ENCODE data around the gene MTG2. TPM values are rescaled to one million over a fixed set of nuclear protein-coding genes. Genes with fewer than 3 reads are reported as not detected.

Gene MTG2
- total and polyA plus RNA-seq, 2 experiments from 2014 or later, result 11.3 to 11.7 TPM

DNA sequence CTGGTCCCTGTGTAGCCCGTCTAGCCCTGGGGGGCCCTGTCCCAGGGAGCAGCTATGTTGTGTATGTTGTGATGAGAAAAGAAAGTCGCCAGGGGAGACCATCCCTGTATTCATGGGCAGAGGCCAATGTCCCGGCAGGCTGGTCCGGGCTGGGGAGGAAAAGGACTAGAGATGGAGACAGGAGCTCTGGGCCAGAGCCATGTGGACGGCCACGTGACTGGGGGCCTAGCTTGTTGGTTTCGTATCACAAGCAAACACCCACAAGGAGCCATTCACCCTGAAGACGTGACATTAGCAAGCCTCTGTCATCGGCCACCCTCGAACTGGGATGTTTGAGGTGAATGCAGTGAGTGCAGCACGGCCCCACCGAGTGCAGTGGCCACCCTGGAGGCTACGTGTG is 40.1 kb downstream of the MTG2 start:
- H3K4me1 ChIP-seq (ENCODE audit: insufficient read depth), result peaks cover 12% of the 10 kb centered on the region
- H3K4me3 Mint-ChIP-seq, result no peak overlapping the region
- H3K4me2 ChIP-seq, result no peak overlapping the region
- no peak overlapping the region for H3K4me3 ChIP-seq
- H3K27ac Mint-ChIP-seq, result no peak overlapping the region
- H3K9me3 Mint-ChIP-seq, result no peaks in the 10 kb centered on the region
- peaks cover 21% of the 10 kb centered on the region for H3K4me1 Mint-ChIP-seq
- no peak overlapping the region for H2AFZ ChIP-seq
- peaks cover 31% of the 10 kb centered on the region for H3K27me3 Mint-ChIP-seq (ENCODE audit: insufficient read depth, low read depth, poor library complexity)
- no peak for ATAC-seq
- no peak overlapping the region for H3K27ac ChIP-seq (ENCODE audit: low read depth)
- no peak for DNase-seq (ENCODE audit: low spot score)
- H3K27me3 ChIP-seq (ENCODE audit: insufficient read depth), result peaks cover 37% of the 10 kb centered on the region
- H4K20me1 ChIP-seq (replicated peaks; ENCODE audit: insufficient read depth), result no peaks in the 10 kb centered on the region; the same call in 1 of the 2 replicates
- no peaks in the 10 kb centered on the region for H3K9me2 ChIP-seq (ENCODE audit: insufficient read depth)
- TF ChIP-seq, protein P1, sequence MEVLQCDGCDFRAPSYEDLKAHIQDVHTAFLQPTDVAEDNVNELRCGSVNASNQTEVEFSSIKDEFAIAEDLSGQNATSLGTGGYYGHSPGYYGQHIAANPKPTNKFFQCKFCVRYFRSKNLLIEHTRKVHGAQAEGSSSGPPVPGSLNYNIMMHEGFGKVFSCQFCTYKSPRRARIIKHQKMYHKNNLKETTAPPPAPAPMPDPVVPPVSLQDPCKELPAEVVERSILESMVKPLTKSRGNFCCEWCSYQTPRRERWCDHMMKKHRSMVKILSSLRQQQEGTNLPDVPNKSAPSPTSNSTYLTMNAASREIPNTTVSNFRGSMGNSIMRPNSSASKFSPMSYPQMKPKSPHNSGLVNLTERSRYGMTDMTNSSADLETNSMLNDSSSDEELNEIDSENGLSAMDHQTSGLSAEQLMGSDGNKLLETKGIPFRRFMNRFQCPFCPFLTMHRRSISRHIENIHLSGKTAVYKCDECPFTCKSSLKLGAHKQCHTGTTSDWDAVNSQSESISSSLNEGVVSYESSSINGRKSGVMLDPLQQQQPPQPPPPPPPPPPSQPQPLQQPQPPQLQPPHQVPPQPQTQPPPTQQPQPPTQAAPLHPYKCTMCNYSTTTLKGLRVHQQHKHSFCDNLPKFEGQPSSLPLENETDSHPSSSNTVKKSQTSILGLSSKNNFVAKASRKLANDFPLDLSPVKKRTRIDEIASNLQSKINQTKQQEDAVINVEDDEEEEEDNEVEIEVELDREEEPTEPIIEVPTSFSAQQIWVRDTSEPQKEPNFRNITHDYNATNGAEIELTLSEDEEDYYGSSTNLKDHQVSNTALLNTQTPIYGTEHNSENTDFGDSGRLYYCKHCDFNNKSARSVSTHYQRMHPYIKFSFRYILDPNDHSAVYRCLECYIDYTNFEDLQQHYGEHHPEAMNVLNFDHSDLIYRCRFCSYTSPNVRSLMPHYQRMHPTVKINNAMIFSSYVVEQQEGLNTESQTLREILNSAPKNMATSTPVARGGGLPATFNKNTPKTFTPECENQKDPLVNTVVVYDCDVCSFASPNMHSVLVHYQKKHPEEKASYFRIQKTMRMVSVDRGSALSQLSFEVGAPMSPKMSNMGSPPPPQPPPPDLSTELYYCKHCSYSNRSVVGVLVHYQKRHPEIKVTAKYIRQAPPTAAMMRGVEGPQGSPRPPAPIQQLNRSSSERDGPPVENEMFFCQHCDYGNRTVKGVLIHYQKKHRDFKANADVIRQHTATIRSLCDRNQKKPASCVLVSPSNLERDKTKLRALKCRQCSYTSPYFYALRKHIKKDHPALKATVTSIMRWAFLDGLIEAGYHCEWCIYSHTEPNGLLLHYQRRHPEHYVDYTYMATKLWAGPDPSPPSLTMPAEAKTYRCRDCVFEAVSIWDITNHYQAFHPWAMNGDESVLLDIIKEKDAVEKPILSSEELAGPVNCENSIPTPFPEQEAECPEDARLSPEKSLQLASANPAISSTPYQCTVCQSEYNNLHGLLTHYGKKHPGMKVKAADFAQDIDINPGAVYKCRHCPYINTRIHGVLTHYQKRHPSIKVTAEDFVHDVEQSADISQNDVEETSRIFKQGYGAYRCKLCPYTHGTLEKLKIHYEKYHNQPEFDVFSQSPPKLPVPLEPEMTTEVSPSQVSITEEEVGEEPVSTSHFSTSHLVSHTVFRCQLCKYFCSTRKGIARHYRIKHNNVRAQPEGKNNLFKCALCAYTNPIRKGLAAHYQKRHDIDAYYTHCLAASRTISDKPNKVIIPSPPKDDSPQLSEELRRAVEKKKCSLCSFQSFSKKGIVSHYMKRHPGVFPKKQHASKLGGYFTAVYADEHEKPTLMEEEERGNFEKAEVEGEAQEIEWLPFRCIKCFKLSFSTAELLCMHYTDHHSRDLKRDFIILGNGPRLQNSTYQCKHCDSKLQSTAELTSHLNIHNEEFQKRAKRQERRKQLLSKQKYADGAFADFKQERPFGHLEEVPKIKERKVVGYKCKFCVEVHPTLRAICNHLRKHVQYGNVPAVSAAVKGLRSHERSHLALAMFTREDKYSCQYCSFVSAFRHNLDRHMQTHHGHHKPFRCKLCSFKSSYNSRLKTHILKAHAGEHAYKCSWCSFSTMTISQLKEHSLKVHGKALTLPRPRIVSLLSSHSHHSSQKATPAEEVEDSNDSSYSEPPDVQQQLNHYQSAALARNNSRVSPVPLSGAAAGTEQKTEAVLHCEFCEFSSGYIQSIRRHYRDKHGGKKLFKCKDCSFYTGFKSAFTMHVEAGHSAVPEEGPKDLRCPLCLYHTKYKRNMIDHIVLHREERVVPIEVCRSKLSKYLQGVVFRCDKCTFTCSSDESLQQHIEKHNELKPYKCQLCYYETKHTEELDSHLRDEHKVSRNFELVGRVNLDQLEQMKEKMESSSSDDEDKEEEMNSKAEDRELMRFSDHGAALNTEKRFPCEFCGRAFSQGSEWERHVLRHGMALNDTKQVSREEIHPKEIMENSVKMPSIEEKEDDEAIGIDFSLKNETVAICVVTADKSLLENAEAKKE (CRISPR knock-in tag; IDR thresholded peaks at IDR 0.05), result no peak
- TF ChIP-seq EZH2phosphoT487 (IDR thresholded peaks at IDR 0.05; ENCODE audit: unreplicated experiment) (no peak), ZNF331 (CRISPR knock-in tag; IDR thresholded peaks at IDR 0.05; ENCODE audit: low read depth) (no peak), ZNF114 (CRISPR knock-in tag; IDR thresholded peaks at IDR 0.05) (no peak)
- no peaks in the 10 kb centered on the region for H3F3A ChIP-seq (replicated peaks; ENCODE audit: low read depth)
- no peaks in the 10 kb centered on the region; the same call in 2 of the 3 replicates for H3K36me3 Mint-ChIP-seq (ENCODE audit: low read depth)
- no peaks in the 10 kb centered on the region for H3K36me3 ChIP-seq (ENCODE audit: insufficient read depth)
- H3K79me2 ChIP-seq (replicated peaks; ENCODE audit: insufficient read depth), result no peaks in the 10 kb centered on the region

DNA sequence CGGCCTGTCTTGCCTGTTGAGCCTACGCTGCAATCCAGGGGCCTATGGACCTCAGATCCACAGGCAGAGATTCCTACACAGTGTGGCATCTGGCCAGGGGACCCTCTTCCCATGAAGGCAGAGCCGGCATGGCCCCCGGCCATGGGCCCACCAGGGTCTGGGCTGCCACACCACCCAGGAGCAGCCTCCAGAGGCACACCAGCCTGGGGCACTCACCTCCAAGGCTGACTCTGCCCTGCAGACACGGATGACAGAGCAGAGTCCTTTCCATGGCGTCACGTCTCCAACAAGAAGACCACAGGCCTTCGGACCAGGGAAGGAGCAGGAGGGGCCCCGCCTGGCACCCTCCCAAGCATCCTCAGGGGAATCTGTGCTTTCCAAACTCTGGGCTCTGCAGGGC is 40.7 kb downstream of the MTG2 start:
- Histone ChIP-seq H3K79me2 (replicated peaks; ENCODE audit: insufficient read depth) (no peaks in the 10 kb centered on the region), H3K27me3 (ENCODE audit: insufficient read depth) (peaks cover 31% of the 10 kb centered on the region), H2AFZ (no peak overlapping the region), H3K4me1 (ENCODE audit: insufficient read depth) (peaks cover 8% of the 10 kb centered on the region), H3K36me3 (ENCODE audit: insufficient read depth) (no peaks in the 10 kb centered on the region), H3K9me2 (ENCODE audit: insufficient read depth) (no peaks in the 10 kb centered on the region), H4K20me1 (replicated peaks; ENCODE audit: insufficient read depth) (no peaks in the 10 kb centered on the region; the same call in 1 of the 2 replicates), H3F3A (replicated peaks; ENCODE audit: low read depth) (no peaks in the 10 kb centered on the region), H3K4me3 (no peak overlapping the region), H3K4me2 (no peak overlapping the region), H3K27ac (ENCODE audit: low read depth) (no peak overlapping the region)
- ATAC-seq, result no peak
- peaks cover 17% of the 10 kb centered on the region for H3K4me1 Mint-ChIP-seq
- no peak overlapping the region for H3K4me3 Mint-ChIP-seq
- H3K9me3 Mint-ChIP-seq, result no peaks in the 10 kb centered on the region
- peaks cover 28% of the 10 kb centered on the region for H3K27me3 Mint-ChIP-seq (ENCODE audit: insufficient read depth, low read depth, poor library complexity)
- no peak overlapping the region for H3K27ac Mint-ChIP-seq
- no peak for DNase-seq (ENCODE audit: low spot score)
- H3K36me3 Mint-ChIP-seq (ENCODE audit: low read depth), result no peaks in the 10 kb centered on the region; the same call in 2 of the 3 replicates
- TF ChIP-seq, protein P2, sequence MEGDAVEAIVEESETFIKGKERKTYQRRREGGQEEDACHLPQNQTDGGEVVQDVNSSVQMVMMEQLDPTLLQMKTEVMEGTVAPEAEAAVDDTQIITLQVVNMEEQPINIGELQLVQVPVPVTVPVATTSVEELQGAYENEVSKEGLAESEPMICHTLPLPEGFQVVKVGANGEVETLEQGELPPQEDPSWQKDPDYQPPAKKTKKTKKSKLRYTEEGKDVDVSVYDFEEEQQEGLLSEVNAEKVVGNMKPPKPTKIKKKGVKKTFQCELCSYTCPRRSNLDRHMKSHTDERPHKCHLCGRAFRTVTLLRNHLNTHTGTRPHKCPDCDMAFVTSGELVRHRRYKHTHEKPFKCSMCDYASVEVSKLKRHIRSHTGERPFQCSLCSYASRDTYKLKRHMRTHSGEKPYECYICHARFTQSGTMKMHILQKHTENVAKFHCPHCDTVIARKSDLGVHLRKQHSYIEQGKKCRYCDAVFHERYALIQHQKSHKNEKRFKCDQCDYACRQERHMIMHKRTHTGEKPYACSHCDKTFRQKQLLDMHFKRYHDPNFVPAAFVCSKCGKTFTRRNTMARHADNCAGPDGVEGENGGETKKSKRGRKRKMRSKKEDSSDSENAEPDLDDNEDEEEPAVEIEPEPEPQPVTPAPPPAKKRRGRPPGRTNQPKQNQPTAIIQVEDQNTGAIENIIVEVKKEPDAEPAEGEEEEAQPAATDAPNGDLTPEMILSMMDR (conservative IDR thresholded peaks at IDR 0.05; ENCODE audit: low read depth in 2 of 2), result no peak
- TF ChIP-seq EZH2 (IDR thresholded peaks at IDR 0.05; ENCODE audit: low read depth, unreplicated experiment) (no peak), JUNB (IDR thresholded peaks at IDR 0.05; ENCODE audit: unreplicated experiment) (no peak)

Measured in GM23338 (cell line).